ENCODE data around the gene TAB3. TPM values are rescaled to one million over a fixed set of nuclear protein-coding genes. Genes with fewer than 3 reads are reported as not detected.
"Not testable (repeated sequence)": the region's sequence is repeated elsewhere in the genome, so short reads cannot be mapped to it uniquely, and the experiment has no call there.

Gene TAB3
- total RNA-seq, 4 donors from 2014 or later: 17.0 to 22.4 (median 19.6) TPM

GRCh38 chrX:30806187-30806728 is 82.8 kb downstream of the TAB3 start:
- no peak for TF ChIP-seq POLR2AphosphoS5 (IDR thresholded peaks at IDR 0.05)
- WGBS: 88% methylated on average over 7 of the region's 7 CpGs
- H3K27ac ChIP-seq (replicated peaks in 1 of 4): no peak overlapping the region
- H3K4me3 ChIP-seq: no peak overlapping the region
- H3K36me3 ChIP-seq: no peaks in the 10 kb centered on the region
- peaks cover 0 to 6% (median 0%) of the 10 kb centered on the region in 4 donors for H3K9me3 ChIP-seq
- no peaks in the 10 kb centered on the region for H3K4me1 ChIP-seq
- no peaks in the 10 kb centered on the region for H3K27me3 ChIP-seq
- no peak for DNase-seq (ENCODE audit: extremely low spot score)
- intact Hi-C loops (cut with DNase I): no loop called here

DNA sequence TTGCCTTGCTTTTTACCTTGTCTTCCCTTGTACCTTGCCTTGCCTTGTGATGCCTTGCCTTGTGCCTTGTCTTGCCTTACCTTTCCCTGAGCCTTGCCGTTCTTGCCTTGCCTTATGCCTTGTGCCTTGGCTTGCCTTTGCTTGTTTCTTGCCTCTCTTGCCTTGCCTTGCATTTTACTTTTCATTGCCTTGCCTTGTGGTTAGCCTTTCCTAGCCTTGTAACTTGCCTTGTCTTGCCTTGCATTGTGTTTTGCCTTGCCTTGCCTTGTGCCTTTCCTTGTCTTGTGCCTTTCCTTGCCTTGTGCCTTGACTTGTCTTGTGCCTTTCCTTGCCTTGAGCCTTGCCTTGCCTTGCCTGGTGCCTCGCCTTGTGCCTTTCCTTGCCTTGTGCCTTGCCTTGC is 84.6 kb downstream of the TAB3 start:
- H3K27me3 ChIP-seq: no peaks in the 10 kb centered on the region
- H3K27ac ChIP-seq (replicated peaks in 1 of 4): no peak overlapping the region
- TF ChIP-seq CTCF (IDR thresholded peaks at IDR 0.05) (no peak), POLR2A (IDR thresholded peaks at IDR 0.05; ENCODE audit: low read depth) (no peak), POLR2AphosphoS5 (IDR thresholded peaks at IDR 0.05) (no peak)
- 83% methylated on average over 2 of the region's 2 CpGs for WGBS
- H3K9me3 ChIP-seq: peaks cover 0 to 6% (median 0%) of the 10 kb centered on the region in 4 donors
- H3K36me3 ChIP-seq: no peaks in the 10 kb centered on the region
- H3K4me1 ChIP-seq: no peaks in the 10 kb centered on the region
- no peak overlapping the region for H3K4me3 ChIP-seq
- no peak for DNase-seq (ENCODE audit: extremely low spot score)
- intact Hi-C loops (cut with DNase I): no loop called here

- no peak overlapping the region for H3K27ac ChIP-seq (replicated peaks in 1 of 4)
- H3K36me3 ChIP-seq: no peaks in the 10 kb centered on the region
- no peak for TF ChIP-seq POLR2A (IDR thresholded peaks at IDR 0.05; ENCODE audit: low read depth)
- no peak for TF ChIP-seq POLR2AphosphoS5 (IDR thresholded peaks at IDR 0.05)
- no peak for TF ChIP-seq CTCF (IDR thresholded peaks at IDR 0.05)
- TF ChIP-seq EP300 (IDR thresholded peaks at IDR 0.05): no peak
- peaks cover 0 to 6% (median 0%) of the 10 kb centered on the region in 4 donors for H3K9me3 ChIP-seq
- H3K27me3 ChIP-seq: no peaks in the 10 kb centered on the region
- DNase-seq (ENCODE audit: extremely low spot score): no peak
- 67% methylated on average over 1 of the region's 1 CpG for WGBS
- intact Hi-C loops (cut with DNase I): no loop called here
- no peak overlapping the region for H3K4me3 ChIP-seq
- no peaks in the 10 kb centered on the region for H3K4me1 ChIP-seq
These were observed 88.2 kb downstream of the TAB3 start for GRCh38 chrX:30800901-30801300.

DNA sequence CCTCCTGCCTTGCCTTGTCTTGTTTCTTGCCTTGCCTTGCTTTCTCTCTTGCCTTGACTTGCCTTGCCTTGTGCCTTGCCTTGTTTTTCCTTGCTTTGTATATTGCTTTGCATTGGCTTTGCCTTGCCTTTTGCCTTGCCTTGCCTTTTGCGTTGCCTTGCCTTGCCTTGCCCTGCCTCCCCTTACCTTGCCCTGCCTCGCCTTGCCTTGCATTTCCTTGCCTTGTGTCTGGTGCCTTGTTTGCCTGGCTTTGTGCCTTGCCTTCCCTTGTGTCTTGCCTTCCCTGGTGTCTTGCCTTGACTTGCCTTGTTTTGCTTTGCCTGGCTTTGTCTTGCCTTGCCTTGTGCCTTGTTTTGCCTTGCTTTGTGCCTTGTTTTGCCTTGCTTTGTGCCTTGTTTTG is 89.7 kb downstream of the TAB3 start:
- intact Hi-C loops (cut with DNase I): no loop called here

DNA sequence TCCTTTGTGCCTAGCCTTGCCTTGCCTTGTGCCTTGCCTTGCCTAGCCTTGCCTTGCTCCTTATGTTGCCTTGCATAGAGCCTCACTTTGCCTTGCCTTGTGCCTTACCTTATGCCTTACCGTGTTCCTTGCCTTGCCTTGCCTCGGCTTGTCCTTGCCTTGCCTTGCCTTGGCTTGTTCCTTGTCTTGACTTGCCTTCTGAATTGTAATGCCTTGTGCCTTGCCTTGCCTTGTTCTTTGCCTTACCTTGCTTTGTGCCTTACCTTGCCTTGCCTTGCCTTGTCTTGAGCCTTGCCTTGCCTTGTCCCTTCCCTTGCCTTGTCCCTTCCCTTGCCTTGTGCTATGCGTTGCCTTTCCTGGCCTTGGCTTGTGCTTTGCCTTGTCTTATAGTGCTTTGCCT is 90.2 kb downstream of the TAB3 start:
- intact Hi-C loops (cut with DNase I): no loop called here
- no peak overlapping the region for H3K27ac ChIP-seq (replicated peaks in 1 of 4)
- H3K4me1 ChIP-seq: no peaks in the 10 kb centered on the region
- TF ChIP-seq POLR2AphosphoS5 (IDR thresholded peaks at IDR 0.05) (no peak), EP300 (IDR thresholded peaks at IDR 0.05) (no peak), POLR2A (IDR thresholded peaks at IDR 0.05; ENCODE audit: low read depth) (no peak), CTCF (IDR thresholded peaks at IDR 0.05) (no peak)
- 97% methylated on average over 3 of the region's 3 CpGs for WGBS
- no peaks in the 10 kb centered on the region for H3K27me3 ChIP-seq
- DNase-seq (ENCODE audit: extremely low spot score): no peak
- no peak overlapping the region for H3K4me3 ChIP-seq
- peaks cover 0 to 3% (median 0%) of the 10 kb centered on the region in 4 donors for H3K9me3 ChIP-seq
- H3K36me3 ChIP-seq: no peaks in the 10 kb centered on the region

More for the DNA sequence above, 89.7 kb downstream of the TAB3 start:
- Histone ChIP-seq H3K27me3 (no peaks in the 10 kb centered on the region), H3K36me3 (no peaks in the 10 kb centered on the region), H3K27ac (replicated peaks in 1 of 4) (no peak overlapping the region), H3K4me1 (no peaks in the 10 kb centered on the region), H3K9me3 (peaks cover 0 to 6% (median 0%) of the 10 kb centered on the region in 4 donors), H3K4me3 (no peak overlapping the region)
- WGBS: 69% methylated on average over 2 of the region's 2 CpGs
- TF ChIP-seq POLR2A (IDR thresholded peaks at IDR 0.05; ENCODE audit: low read depth): no peak
- no peak for DNase-seq (ENCODE audit: extremely low spot score)

DNA sequence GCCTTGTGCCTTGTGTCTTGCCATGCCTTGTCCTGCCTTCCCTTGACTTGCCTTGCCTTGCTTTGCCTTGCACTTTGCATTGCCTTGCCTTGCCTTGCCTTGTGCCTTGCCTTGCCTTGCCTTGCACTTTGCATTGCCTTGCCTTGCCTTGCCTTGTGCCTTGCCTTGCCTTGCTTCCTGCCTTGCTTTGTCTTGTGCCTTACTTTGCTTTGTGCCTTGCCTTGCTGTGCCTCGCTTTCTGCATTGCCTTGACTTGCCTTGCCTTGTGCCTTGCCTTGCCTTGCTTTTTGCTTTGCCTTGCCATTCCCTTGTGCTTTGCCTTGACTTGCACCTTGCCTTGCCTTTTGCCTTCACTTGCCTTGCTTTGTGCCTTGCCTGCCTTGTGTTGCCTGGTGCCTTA is 91.8 kb downstream of the TAB3 start:
- H3K36me3 ChIP-seq; H3K27ac ChIP-seq (replicated peaks in 1 of 4); H3K27me3 ChIP-seq; H3K4me3 ChIP-seq; intact Hi-C loops (cut with DNase I); H3K9me3 ChIP-seq; H3K4me1 ChIP-seq; DNase-seq (ENCODE audit: extremely low spot score): not testable (repeated sequence)
- 61% methylated on average over 1 of the region's 1 CpG for WGBS
